Measurements from ENCODE around the gene ASCC1.

ASCC1 gene

GRCh38 chr10:72098301-72098835 is 117.7 kb downstream of the ASCC1 start:
- no peak for DNase-seq (ENCODE audit: low spot score)
- no peak for TF ChIP-seq CTCF (IDR thresholded peaks at IDR 0.05; ENCODE audit: extremely low read depth, missing control alignments)

- TF ChIP-seq CTCF (IDR thresholded peaks at IDR 0.05; ENCODE audit: extremely low read depth, missing control alignments): no peak
- DNase-seq (ENCODE audit: low spot score): no peak
Measured at GRCh38 chr10:72097448-72098300, 118.4 kb downstream of the ASCC1 start.

GRCh38 chr10:72096115-72097000 is 119.7 kb downstream of the ASCC1 start:
- TF ChIP-seq CTCF (IDR thresholded peaks at IDR 0.05; ENCODE audit: extremely low read depth, missing control alignments): no peak
- no peak for DNase-seq (ENCODE audit: low spot score)

GRCh38 chr10:72095195-72095594 is 120.9 kb downstream of the ASCC1 start:
- no peak for TF ChIP-seq CTCF (IDR thresholded peaks at IDR 0.05; ENCODE audit: extremely low read depth, missing control alignments)
- DNase-seq (ENCODE audit: low spot score): no peak

- no peak for DNase-seq (ENCODE audit: low spot score)
- TF ChIP-seq CTCF (IDR thresholded peaks at IDR 0.05; ENCODE audit: extremely low read depth, missing control alignments): no peak
Measured at GRCh38 chr10:72094574-72094973, 121.5 kb downstream of the ASCC1 start.

GRCh38 chr10:72093450-72093849 is 122.6 kb downstream of the ASCC1 start:
- TF ChIP-seq CTCF (IDR thresholded peaks at IDR 0.05; ENCODE audit: extremely low read depth, missing control alignments): no peak
- DNase-seq (ENCODE audit: low spot score): no peak

GRCh38 chr10:72092987-72093386 is 123.1 kb downstream of the ASCC1 start:
- DNase-seq (ENCODE audit: low spot score): no peak
- no peak for TF ChIP-seq CTCF (IDR thresholded peaks at IDR 0.05; ENCODE audit: extremely low read depth, missing control alignments)

Data from GM20000 (cell line).